ENCODE results near the gene AACS.
A peak's percentile ranks its signal among the peaks of the same experiment; 100 is the strongest.

The AACS gene

DNA sequence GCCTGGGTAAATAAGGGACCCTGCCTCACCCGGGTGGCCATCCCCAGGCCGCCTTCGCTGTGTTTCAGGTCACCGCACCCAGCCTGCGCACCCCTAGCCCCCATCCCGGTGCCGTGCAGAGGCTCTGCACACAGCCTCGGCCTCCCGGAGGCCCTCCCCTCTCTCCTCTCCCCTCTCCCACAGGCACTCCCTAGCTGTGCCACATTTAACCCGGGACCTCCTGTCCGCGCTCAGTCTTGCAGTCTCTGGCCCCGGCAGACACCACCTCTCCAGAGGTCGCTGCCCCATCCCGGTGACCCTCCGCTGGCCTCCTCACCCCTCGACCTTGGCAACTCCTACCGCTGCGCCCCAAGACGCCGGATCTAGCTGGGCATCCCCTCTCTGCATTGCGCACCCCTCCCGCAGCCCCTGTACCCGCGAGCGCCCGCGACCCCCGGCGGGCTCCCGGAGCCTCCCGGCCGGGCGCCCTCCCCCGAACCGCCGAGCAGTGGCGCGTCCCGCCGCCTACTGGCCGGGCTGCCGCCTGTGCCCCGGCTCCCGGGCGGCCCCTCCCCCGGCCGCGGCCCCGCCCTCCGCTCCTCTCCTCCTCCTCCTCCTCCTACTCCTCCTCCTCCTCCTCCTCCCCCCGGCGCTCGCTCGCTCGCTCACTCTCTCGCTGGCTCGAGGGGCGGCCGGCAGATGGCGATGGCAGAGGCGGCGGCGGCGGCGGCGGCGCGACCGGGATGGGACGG, 120.7 kb downstream of the AACS start, which contains the start of gene TMEM132B (continued):
- TF ChIP-seq, protein P1, sequence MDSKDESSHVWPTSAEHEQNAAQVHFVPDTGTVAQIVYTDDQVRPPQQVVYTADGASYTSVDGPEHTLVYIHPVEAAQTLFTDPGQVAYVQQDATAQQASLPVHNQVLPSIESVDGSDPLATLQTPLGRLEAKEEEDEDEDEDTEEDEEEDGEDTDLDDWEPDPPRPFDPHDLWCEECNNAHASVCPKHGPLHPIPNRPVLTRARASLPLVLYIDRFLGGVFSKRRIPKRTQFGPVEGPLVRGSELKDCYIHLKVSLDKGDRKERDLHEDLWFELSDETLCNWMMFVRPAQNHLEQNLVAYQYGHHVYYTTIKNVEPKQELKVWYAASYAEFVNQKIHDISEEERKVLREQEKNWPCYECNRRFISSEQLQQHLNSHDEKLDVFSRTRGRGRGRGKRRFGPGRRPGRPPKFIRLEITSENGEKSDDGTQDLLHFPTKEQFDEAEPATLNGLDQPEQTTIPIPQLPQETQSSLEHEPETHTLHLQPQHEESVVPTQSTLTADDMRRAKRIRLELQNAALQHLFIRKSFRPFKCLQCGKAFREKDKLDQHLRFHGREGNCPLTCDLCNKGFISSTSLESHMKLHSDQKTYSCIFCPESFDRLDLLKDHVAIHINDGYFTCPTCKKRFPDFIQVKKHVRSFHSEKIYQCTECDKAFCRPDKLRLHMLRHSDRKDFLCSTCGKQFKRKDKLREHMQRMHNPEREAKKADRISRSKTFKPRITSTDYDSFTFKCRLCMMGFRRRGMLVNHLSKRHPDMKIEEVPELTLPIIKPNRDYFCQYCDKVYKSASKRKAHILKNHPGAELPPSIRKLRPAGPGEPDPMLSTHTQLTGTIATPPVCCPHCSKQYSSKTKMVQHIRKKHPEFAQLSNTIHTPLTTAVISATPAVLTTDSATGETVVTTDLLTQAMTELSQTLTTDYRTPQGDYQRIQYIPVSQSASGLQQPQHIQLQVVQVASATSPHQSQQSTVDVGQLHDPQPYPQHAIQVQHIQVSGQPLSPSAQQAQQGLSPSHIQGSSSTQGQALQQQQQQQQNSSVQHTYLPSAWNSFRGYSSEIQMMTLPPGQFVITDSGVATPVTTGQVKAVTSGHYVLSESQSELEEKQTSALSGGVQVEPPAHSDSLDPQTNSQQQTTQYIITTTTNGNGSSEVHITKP (tag by site-specific recombination; IDR thresholded peaks at IDR 0.05): peak; percentile 90
- 0 out of 2 replicates have a peak, but pooled peaks have one; percentile 13 for TF ChIP-seq KLF9 (tag by site-specific recombination; IDR thresholded peaks at IDR 0.05; ENCODE audit: low read depth)
- TF ChIP-seq ZSCAN23 (tag by site-specific recombination; IDR thresholded peaks at IDR 0.05): no peak
- TF ChIP-seq ZEB2 (tag by site-specific recombination; IDR thresholded peaks at IDR 0.05): no peak
- TF ChIP-seq, protein P2, sequence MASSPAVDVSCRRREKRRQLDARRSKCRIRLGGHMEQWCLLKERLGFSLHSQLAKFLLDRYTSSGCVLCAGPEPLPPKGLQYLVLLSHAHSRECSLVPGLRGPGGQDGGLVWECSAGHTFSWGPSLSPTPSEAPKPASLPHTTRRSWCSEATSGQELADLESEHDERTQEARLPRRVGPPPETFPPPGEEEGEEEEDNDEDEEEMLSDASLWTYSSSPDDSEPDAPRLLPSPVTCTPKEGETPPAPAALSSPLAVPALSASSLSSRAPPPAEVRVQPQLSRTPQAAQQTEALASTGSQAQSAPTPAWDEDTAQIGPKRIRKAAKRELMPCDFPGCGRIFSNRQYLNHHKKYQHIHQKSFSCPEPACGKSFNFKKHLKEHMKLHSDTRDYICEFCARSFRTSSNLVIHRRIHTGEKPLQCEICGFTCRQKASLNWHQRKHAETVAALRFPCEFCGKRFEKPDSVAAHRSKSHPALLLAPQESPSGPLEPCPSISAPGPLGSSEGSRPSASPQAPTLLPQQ (tag by site-specific recombination; IDR thresholded peaks at IDR 0.05): 0 out of 2 replicates have a peak, but pooled peaks have one; percentile 21
- peak; percentile 81 for TF ChIP-seq ZBTB48 (tag by site-specific recombination; IDR thresholded peaks at IDR 0.05)
- no peak for TF ChIP-seq ZNF768 (tag by site-specific recombination; IDR thresholded peaks at IDR 0.05)
- TF ChIP-seq, protein P3, sequence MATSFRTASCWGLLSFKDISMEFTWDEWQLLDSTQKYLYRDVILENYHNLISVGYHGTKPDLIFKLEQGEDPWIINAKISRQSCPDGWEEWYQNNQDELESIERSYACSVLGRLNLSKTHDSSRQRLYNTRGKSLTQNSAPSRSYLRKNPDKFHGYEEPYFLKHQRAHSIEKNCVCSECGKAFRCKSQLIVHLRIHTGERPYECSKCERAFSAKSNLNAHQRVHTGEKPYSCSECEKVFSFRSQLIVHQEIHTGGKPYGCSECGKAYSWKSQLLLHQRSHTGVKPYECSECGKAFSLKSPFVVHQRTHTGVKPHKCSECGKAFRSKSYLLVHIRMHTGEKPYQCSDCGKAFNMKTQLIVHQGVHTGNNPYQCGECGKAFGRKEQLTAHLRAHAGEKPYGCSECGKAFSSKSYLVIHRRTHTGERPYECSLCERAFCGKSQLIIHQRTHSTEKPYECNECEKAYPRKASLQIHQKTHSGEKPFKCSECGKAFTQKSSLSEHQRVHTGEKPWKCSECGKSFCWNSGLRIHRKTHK (tag by site-specific recombination; IDR thresholded peaks at IDR 0.05): no peak
- no peak for TF ChIP-seq RBAK (tag by site-specific recombination; IDR thresholded peaks at IDR 0.05)
- peak; percentile 45 for TF ChIP-seq GLIS1 (tag by site-specific recombination; IDR thresholded peaks at IDR 0.05)
- no peak for TF ChIP-seq ZNF292 (tag by site-specific recombination; IDR thresholded peaks at IDR 0.05; ENCODE audit: borderline replicate concordance, low read depth)
- TF ChIP-seq, protein P4, sequence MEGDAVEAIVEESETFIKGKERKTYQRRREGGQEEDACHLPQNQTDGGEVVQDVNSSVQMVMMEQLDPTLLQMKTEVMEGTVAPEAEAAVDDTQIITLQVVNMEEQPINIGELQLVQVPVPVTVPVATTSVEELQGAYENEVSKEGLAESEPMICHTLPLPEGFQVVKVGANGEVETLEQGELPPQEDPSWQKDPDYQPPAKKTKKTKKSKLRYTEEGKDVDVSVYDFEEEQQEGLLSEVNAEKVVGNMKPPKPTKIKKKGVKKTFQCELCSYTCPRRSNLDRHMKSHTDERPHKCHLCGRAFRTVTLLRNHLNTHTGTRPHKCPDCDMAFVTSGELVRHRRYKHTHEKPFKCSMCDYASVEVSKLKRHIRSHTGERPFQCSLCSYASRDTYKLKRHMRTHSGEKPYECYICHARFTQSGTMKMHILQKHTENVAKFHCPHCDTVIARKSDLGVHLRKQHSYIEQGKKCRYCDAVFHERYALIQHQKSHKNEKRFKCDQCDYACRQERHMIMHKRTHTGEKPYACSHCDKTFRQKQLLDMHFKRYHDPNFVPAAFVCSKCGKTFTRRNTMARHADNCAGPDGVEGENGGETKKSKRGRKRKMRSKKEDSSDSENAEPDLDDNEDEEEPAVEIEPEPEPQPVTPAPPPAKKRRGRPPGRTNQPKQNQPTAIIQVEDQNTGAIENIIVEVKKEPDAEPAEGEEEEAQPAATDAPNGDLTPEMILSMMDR (tag by site-specific recombination; IDR thresholded peaks at IDR 0.05): peak; percentile 68
- no peak for TF ChIP-seq GLI4 (tag by site-specific recombination; IDR thresholded peaks at IDR 0.05)
- TF ChIP-seq, protein P5, sequence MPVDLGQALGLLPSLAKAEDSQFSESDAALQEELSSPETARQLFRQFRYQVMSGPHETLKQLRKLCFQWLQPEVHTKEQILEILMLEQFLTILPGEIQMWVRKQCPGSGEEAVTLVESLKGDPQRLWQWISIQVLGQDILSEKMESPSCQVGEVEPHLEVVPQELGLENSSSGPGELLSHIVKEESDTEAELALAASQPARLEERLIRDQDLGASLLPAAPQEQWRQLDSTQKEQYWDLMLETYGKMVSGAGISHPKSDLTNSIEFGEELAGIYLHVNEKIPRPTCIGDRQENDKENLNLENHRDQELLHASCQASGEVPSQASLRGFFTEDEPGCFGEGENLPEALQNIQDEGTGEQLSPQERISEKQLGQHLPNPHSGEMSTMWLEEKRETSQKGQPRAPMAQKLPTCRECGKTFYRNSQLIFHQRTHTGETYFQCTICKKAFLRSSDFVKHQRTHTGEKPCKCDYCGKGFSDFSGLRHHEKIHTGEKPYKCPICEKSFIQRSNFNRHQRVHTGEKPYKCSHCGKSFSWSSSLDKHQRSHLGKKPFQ (tag by site-specific recombination; IDR thresholded peaks at IDR 0.05): no peak
- no peak for TF ChIP-seq ZNF701 (tag by site-specific recombination; IDR thresholded peaks at IDR 0.05)
- TF ChIP-seq ZNF548 (tag by site-specific recombination; IDR thresholded peaks at IDR 0.05): no peak
- TF ChIP-seq ZNF211 (tag by site-specific recombination; IDR thresholded peaks at IDR 0.05; ENCODE audit: low read depth): no peak
- TF ChIP-seq ZNF660 (tag by site-specific recombination; IDR thresholded peaks at IDR 0.05): 0 out of 2 replicates have a peak, but pooled peaks have one; percentile 35
- no peak for TF ChIP-seq ZNF791 (tag by site-specific recombination; IDR thresholded peaks at IDR 0.05)
- TF ChIP-seq MZF1 (tag by site-specific recombination; IDR thresholded peaks at IDR 0.05; ENCODE audit: borderline replicate concordance): no peak
- TF ChIP-seq, protein P6, sequence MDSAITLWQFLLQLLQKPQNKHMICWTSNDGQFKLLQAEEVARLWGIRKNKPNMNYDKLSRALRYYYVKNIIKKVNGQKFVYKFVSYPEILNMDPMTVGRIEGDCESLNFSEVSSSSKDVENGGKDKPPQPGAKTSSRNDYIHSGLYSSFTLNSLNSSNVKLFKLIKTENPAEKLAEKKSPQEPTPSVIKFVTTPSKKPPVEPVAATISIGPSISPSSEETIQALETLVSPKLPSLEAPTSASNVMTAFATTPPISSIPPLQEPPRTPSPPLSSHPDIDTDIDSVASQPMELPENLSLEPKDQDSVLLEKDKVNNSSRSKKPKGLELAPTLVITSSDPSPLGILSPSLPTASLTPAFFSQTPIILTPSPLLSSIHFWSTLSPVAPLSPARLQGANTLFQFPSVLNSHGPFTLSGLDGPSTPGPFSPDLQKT (IDR thresholded peaks at IDR 0.05; ENCODE audit: borderline replicate concordance, low read depth, low read length): no peak
- TF ChIP-seq BCL11B (tag by site-specific recombination; IDR thresholded peaks at IDR 0.05; ENCODE audit: low read depth): peak; percentile 41; the same call in 1 of the 2 replicates
- TF ChIP-seq, protein P7, sequence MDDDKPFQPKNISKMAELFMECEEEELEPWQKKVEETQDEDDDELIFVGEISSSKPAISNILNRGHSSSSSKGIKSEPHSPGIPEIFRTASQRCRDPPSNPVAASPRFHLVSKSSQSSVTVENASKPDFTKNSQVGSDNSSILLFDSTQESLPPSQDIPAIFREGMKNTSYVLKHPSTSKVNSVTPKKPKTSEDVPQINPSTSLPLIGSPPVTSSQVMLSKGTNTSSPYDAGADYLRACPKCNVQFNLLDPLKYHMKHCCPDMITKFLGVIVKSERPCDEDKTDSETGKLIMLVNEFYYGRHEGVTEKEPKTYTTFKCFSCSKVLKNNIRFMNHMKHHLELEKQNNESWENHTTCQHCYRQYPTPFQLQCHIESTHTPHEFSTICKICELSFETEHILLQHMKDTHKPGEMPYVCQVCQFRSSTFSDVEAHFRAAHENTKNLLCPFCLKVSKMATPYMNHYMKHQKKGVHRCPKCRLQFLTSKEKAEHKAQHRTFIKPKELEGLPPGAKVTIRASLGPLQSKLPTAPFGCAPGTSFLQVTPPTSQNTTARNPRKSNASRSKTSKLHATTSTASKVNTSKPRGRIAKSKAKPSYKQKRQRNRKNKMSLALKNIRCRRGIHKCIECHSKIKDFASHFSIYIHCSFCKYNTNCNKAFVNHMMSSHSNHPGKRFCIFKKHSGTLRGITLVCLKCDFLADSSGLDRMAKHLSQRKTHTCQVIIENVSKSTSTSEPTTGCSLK (tag by site-specific recombination; IDR thresholded peaks at IDR 0.05): no peak
- peak; percentile 87 for TF ChIP-seq ZSCAN30 (tag by site-specific recombination; IDR thresholded peaks at IDR 0.05)
- TF ChIP-seq ZNF248 (tag by site-specific recombination; IDR thresholded peaks at IDR 0.05): no peak
- TF ChIP-seq ZNF221 (tag by site-specific recombination; IDR thresholded peaks at IDR 0.05; ENCODE audit: borderline replicate concordance): no peak
